B cell (primary cell): ENCODE results near the gene SOSTDC1. TPM values are rescaled to one million over a fixed set of nuclear protein-coding genes. Genes with fewer than 3 reads are reported as not detected.

ENCODE experiments used
- ATAC-seq: fragments of 200-7000 bp; cut with Tn5 transposase; one replicate; pipeline ENCODE4 v1.10.0; 2021; ENCODE audit warnings: low read depth, mild to moderate bottlenecking, moderate number of reproducible peaks, moderate library complexity
- CTCF ChIA-PET: fragments of 350-600 bp; sonication (Branson Sonifier 250); formaldehyde crosslinking; loops from one replicate; lab custom pipeline; 2021; ENCODE audit warnings: antibody characterized with exemption, inconsistent platforms; lab: Charles Lee
- POLR2A ChIA-PET: fragments of 350-600 bp; sonication (Branson Sonifier 250); formaldehyde crosslinking; loops from one replicate; lab custom pipeline; 2021; ENCODE audit warnings: antibody characterized with exemption; lab: Charles Lee
- DNase-seq: peaks from one replicate; pipeline ENCODE4 v3.0.0; 2013
- H2AFZ ChIP-seq: 2 replicates; pipeline ENCODE4 v1.6.1; 2012; ENCODE audit warnings: mild to moderate bottlenecking, low read depth, low read length; ENCODE audit not compliant: insufficient read depth, poor library complexity, severe bottlenecking
- H3K27ac ChIP-seq, 2 donors: 1 replicate in 1 of 2; 2 replicates in 1 of 2; pipeline ENCODE4 v1.5.1; 2012 to 2013; ENCODE audit warnings: low read length in 2 of 2, mild to moderate bottlenecking in 2 of 2, moderate library complexity in 1 of 2
- H3K27me3 ChIP-seq, 4 experiments: fragments of 200-600 bp in 1 of 4; sonication (generic) in 1 of 4; replicated peaks in 1 of 4; 1 replicate in 2 of 4; 2 replicates in 2 of 4; pipeline versions ENCODE4 v1.6.1 to v1.7.0; 2013 to 2016; ENCODE audit warnings: low read length in 3 of 4, mild to moderate bottlenecking in 2 of 4, mixed read lengths in 1 of 4, moderate library complexity in 1 of 4; ENCODE audit not compliant: insufficient read depth in 4 of 4, control insufficient read depth in 3 of 4; ENCODE audit errors: control extremely low read depth in 1 of 4
- H3K36me3 ChIP-seq, 2 experiments: replicated peaks in 1 of 2; 1 replicate in 1 of 2; 2 replicates in 1 of 2; pipeline versions ENCODE4 v1.6.1 to v1.7.1; 2013; ENCODE audit warnings: low read length in 1 of 2; ENCODE audit not compliant: insufficient read depth in 2 of 2, control insufficient read depth in 1 of 2; ENCODE audit errors: control extremely low read depth in 1 of 2, extremely low read depth in 1 of 2
- H3K4me1 ChIP-seq, 2 donors: fragments of 200-600 bp in 1 of 2; sonication (generic) in 1 of 2; 1 replicate in 1 of 2; 2 replicates in 1 of 2; pipeline versions ENCODE4 v1.5.1 to v1.6.1; 2013 to 2017; ENCODE audit warnings: low read length in 2 of 2; ENCODE audit not compliant: control insufficient read depth in 2 of 2, insufficient read depth in 2 of 2
- H3K4me2 ChIP-seq: replicated peaks from 2 replicates; pipeline ENCODE3; 2012; ENCODE audit warnings: mild to moderate bottlenecking, low read depth, low read length; ENCODE audit not compliant: poor library complexity, severe bottlenecking
- H3K4me3 ChIP-seq, 5 experiments: fragments of 200-600 bp in 1 of 5; sonication (generic) in 1 of 5; 1 replicate in 3 of 5; 2 replicates in 2 of 5; pipeline versions ENCODE4 v1.5.1 to v1.7.0; 2011 to 2016; ENCODE audit warnings: low read length in 4 of 5, mild to moderate bottlenecking in 4 of 5, low read depth in 2 of 5, control low read depth in 1 of 5, moderate library complexity in 1 of 5; ENCODE audit not compliant: insufficient read depth in 1 of 5; ENCODE audit errors: control extremely low read depth in 1 of 5, extremely low read depth in 1 of 5
- H3K79me2 ChIP-seq: fragments of 200-600 bp; sonication (generic); one replicate; pipeline ENCODE4 v1.6.0; 2016; ENCODE audit warnings: low read length; ENCODE audit not compliant: control insufficient read depth, insufficient read depth
- H3K9ac ChIP-seq: fragments of 200-600 bp; sonication (generic); 2 replicates; pipeline ENCODE4 v1.6.1; 2017; ENCODE audit warnings: mild to moderate bottlenecking, low read length, moderate library complexity
- H3K9me3 ChIP-seq, 3 donors: one replicate each; pipeline versions ENCODE4 v1.6.1 to v1.7.1; 2013; ENCODE audit warnings: low read length in 2 of 3; ENCODE audit not compliant: control insufficient read depth in 2 of 3, insufficient read depth in 1 of 3; ENCODE audit errors: control extremely low read depth in 1 of 3
- H4K20me1 ChIP-seq: 2 replicates; pipeline ENCODE4 v1.6.0; 2012; ENCODE audit warnings: mild to moderate bottlenecking, low read length; ENCODE audit not compliant: insufficient read depth, control insufficient read depth, poor library complexity, severe bottlenecking
- H3K27ac Mint-ChIP-seq: one replicate; pipeline ENCODE4 v1.8.0; 2021; ENCODE audit warnings: mixed read lengths
- H3K27me3 Mint-ChIP-seq: one replicate; pipeline ENCODE4 v1.8.0; 2021; ENCODE audit warnings: mixed read lengths
- H3K4me1 Mint-ChIP-seq: one replicate; pipeline ENCODE4 v1.8.0; 2021; ENCODE audit warnings: mixed read lengths
- H3K4me3 Mint-ChIP-seq: one replicate; pipeline ENCODE4 v1.8.0; 2021; ENCODE audit warnings: mixed read lengths
- H3K9me3 Mint-ChIP-seq: one replicate; pipeline ENCODE4 v1.8.0; 2022; ENCODE audit warnings: mixed read lengths; ENCODE audit not compliant: insufficient read depth
- CTCF ChIP-seq: fragments of 200-600 bp; IDR thresholded peaks from one replicate; pipeline ENCODE4 v1.8.0; 2022; ENCODE audit warnings: antibody characterized with exemption, mild to moderate bottlenecking
- EZH2 ChIP-seq: IDR thresholded peaks from 2 replicates; pipeline ENCODE4 v1.6.1; 2012; ENCODE audit warnings: borderline replicate concordance, low read depth, mild to moderate bottlenecking, moderate library complexity, low read length; ENCODE audit not compliant: insufficient read depth, poor library complexity, severe bottlenecking
- WGBS: methylation state at CpG from one replicate; pipeline ENCODE4 v1.1.5; 2013; ENCODE audit warnings: missing lambda C conversion rate; ENCODE audit not compliant: insufficient coverage; 5-methylcytosine and 5-hydroxymethylcytosine counted together
- intact Hi-C: fragments of 100-400 bp; cut with micrococcal nuclease; formaldehyde crosslinking; loops from one replicate; pipeline ENCODE4 v1.10.0; 2022
- polyA plus RNA-seq: library from polyadenylated mRNA; depleted of rRNA; stranded (reverse); fragments of >200 nt; gene quantifications from 2 replicates; pipeline ENCODE4 v1.2.3, GENCODE V29; 2012
- total RNA-seq, 2 donors: library from RNA; stranded (reverse); fragments of 120-200 nt in 1 of 2; gene quantifications; 1 replicate in 1 of 2; 2 replicates in 1 of 2; pipeline versions ENCODE4 v1.2.3 to v1.2.4, GENCODE V29; 2013 to 2022

Gene SOSTDC1
- total and polyA plus RNA-seq, 2 donors (not counting 1 experiment from before 2014, with no cell fraction given), result not detected

GRCh38 chr7:16479161-16479560 lies 13.6 kb upstream of the SOSTDC1 start:
- ATAC-seq, result no peak
- no peaks in the 10 kb centered on the region for H3K4me1 Mint-ChIP-seq
- no peaks in the 10 kb centered on the region for H3K9me3 Mint-ChIP-seq
- no peak overlapping the region for H3K27ac ChIP-seq
- TF ChIP-seq CTCF (no peak), EZH2 (no peak)
- WGBS, result 93% methylated on average over 4 of the region's 4 CpGs
- H3K9me3 ChIP-seq, result no peaks in the 10 kb centered on the region
- H4K20me1 ChIP-seq, result no peaks in the 10 kb centered on the region
- H3K36me3 ChIP-seq, result no peaks in the 10 kb centered on the region
- peaks cover 5% of the 10 kb centered on the region for H3K27me3 Mint-ChIP-seq
- H3K4me3 ChIP-seq, result no peak overlapping the region
- intact Hi-C loops, result no loop called here
- H3K4me3 Mint-ChIP-seq, result no peak overlapping the region
- CTCF ChIA-PET, result no interaction called here
- POLR2A ChIA-PET, result no interaction called here
- no peak overlapping the region for H2AFZ ChIP-seq
- H3K27ac Mint-ChIP-seq, result no peak overlapping the region
- peaks cover 0 to 3% (median 0%) of the 10 kb centered on the region in 4 experiments for H3K27me3 ChIP-seq
- no peaks in the 10 kb centered on the region for H3K79me2 ChIP-seq
- no peaks in the 10 kb centered on the region for H3K4me1 ChIP-seq
- no peak for DNase-seq
- H3K4me2 ChIP-seq, result no peak overlapping the region
- no peak overlapping the region for H3K9ac ChIP-seq

GRCh38 chr7:16471933-16472332 lies 6.4 kb upstream of the SOSTDC1 start:
- H3K9me3 Mint-ChIP-seq, result no peaks in the 10 kb centered on the region
- Histone ChIP-seq H3K79me2 (no peaks in the 10 kb centered on the region), H2AFZ (no peak overlapping the region), H3K4me3 (no peak overlapping the region), H4K20me1 (no peaks in the 10 kb centered on the region), H3K9me3 (no peaks in the 10 kb centered on the region), H3K27ac (no peak overlapping the region), H3K36me3 (no peaks in the 10 kb centered on the region), H3K4me2 (no peak overlapping the region), H3K4me1 (no peaks in the 10 kb centered on the region), H3K27me3 (no peaks in the 10 kb centered on the region), H3K9ac (no peak overlapping the region)
- intact Hi-C loops, result no loop called here
- ChIA-PET CTCF (no interaction called here), POLR2A (no interaction called here)
- H3K4me1 Mint-ChIP-seq, result no peaks in the 10 kb centered on the region
- H3K27me3 Mint-ChIP-seq, result peaks cover 9% of the 10 kb centered on the region
- ATAC-seq, result no peak
- no peak overlapping the region for H3K27ac Mint-ChIP-seq
- no peak for DNase-seq
- WGBS, result no CpG with 5 or more reads among the region's 4 CpGs
- no peak overlapping the region for H3K4me3 Mint-ChIP-seq
- TF ChIP-seq EZH2 (no peak), CTCF (no peak)
